Measurements from ENCODE around the gene PCDH19. TPM values are rescaled to one million over a fixed set of nuclear protein-coding genes. Genes with fewer than 3 reads are reported as not detected.

The PCDH19 gene
- total RNA-seq, 2 donors from 2014 or later = not detected

DNA sequence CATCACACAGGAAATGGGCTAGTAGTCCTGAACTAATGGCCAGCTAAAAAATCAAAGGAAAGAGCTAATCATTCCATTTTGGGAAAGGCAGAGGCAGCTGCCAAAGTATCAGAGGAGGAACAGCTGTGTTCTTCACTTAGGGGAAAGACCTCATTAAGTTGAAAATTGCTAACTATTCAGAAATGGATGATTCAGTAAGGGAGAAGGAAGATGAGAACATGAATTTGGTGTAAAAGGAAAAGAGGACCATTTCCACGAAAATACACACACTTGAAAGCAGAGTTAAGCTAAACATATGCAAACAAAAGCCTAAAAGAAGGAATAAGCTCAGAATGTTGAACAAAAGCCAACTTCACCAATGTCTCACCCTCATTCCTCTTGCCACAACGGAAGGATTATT lies 90.4 kb downstream of the PCDH19 start:
- no peak for DNase-seq
- Mint-ChIP-seq H3K9me3 (no peaks in the 10 kb centered on the region), H3K4me3 (no peak overlapping the region), H3K27me3 (ENCODE audit: low read depth) (peaks cover 30% of the 10 kb centered on the region), H3K36me3 (ENCODE audit: insufficient read depth in 2 of 2) (no peaks in the 10 kb centered on the region), H3K4me1 (ENCODE audit: low read depth) (no peaks in the 10 kb centered on the region), H3K27ac (no peak overlapping the region)
- ATAC-seq (replicated peaks in 1 of 2) = no peak

DNA sequence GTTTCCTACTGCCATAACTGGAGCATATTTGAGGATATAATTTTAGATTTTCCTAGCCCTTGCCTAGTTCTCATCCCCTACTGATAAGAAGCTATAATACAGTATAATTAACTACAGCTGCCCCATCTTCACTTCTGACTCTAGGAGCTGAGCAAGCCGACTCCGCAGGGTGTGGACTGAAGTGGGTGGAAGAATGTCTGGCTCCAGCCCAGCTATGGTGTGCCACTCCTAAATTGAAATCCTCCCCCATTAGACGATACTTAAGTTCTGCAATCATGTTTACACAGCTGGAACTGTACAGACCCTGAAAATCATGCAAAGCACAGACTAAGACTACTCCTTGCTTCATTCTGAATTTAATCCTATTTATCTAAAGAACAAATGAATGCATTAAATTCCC lies 93.1 kb downstream of the PCDH19 start:
- H3K27ac Mint-ChIP-seq = no peak overlapping the region
- H3K9me3 Mint-ChIP-seq = no peaks in the 10 kb centered on the region
- ATAC-seq (replicated peaks in 1 of 2) = no peak
- H3K27me3 Mint-ChIP-seq (ENCODE audit: low read depth) = peaks cover 22% of the 10 kb centered on the region
- DNase-seq = no peak
- no peaks in the 10 kb centered on the region for H3K36me3 Mint-ChIP-seq (ENCODE audit: insufficient read depth in 2 of 2)
- no peak overlapping the region for H3K4me3 Mint-ChIP-seq
- H3K4me1 Mint-ChIP-seq (ENCODE audit: low read depth) = no peaks in the 10 kb centered on the region

DNA sequence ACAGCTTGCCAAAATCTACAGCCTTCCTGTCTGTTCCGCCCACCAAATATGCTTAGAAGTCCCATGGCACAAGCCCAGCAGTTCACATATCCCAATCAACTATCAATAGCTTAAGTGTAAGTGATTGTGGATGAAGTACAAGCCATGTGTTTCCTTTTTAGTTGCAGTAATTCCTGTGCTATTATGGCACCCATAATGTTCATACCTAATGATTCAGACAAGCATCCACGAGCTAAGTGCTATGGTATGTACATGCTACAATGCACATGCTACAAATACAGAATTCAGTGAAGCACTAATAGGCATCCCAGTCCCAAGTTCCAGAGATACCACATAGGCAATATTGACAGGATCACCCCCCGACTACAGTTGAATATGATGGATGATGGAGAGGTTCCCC lies 94.5 kb downstream of the PCDH19 start:
- H3K4me1 Mint-ChIP-seq (ENCODE audit: low read depth) = no peaks in the 10 kb centered on the region
- H3K4me3 Mint-ChIP-seq = no peak overlapping the region
- H3K36me3 Mint-ChIP-seq (ENCODE audit: insufficient read depth in 2 of 2) = no peaks in the 10 kb centered on the region
- DNase-seq (no peak), ATAC-seq (replicated peaks in 1 of 2) (no peak)
- H3K27me3 Mint-ChIP-seq (ENCODE audit: low read depth) = peaks cover 22% of the 10 kb centered on the region
- no peak overlapping the region for H3K27ac Mint-ChIP-seq
- no peaks in the 10 kb centered on the region for H3K9me3 Mint-ChIP-seq

GRCh38 chrX:100299559-100299958 lies 110.5 kb downstream of the PCDH19 start:
- H3K27me3 Mint-ChIP-seq (ENCODE audit: low read depth) = peaks cover 28% of the 10 kb centered on the region
- peaks cover 2% of the 10 kb centered on the region in 2 donors for H3K9me3 Mint-ChIP-seq
- ATAC-seq (replicated peaks in 1 of 2) = no peak
- DNase-seq = no peak
- H3K36me3 Mint-ChIP-seq (ENCODE audit: insufficient read depth in 2 of 2) = no peaks in the 10 kb centered on the region
- no peak overlapping the region for H3K4me3 Mint-ChIP-seq
- H3K4me1 Mint-ChIP-seq (ENCODE audit: low read depth) = no peaks in the 10 kb centered on the region
- no peak overlapping the region for H3K27ac Mint-ChIP-seq

- Mint-ChIP-seq H3K27ac (no peak overlapping the region), H3K4me3 (no peak overlapping the region), H3K36me3 (ENCODE audit: insufficient read depth in 2 of 2) (no peaks in the 10 kb centered on the region), H3K27me3 (ENCODE audit: low read depth) (peaks cover 16% of the 10 kb centered on the region), H3K9me3 (no peaks in the 10 kb centered on the region), H3K4me1 (ENCODE audit: low read depth) (no peaks in the 10 kb centered on the region)
- ATAC-seq (replicated peaks in 1 of 2) (no peak), DNase-seq (no peak)
These were observed 112.3 kb downstream of the PCDH19 start for GRCh38 chrX:100297728-100298127.

GRCh38 chrX:100296183-100296753 lies 113.8 kb downstream of the PCDH19 start:
- H3K36me3 Mint-ChIP-seq (ENCODE audit: insufficient read depth in 2 of 2) = no peaks in the 10 kb centered on the region
- H3K27ac Mint-ChIP-seq = no peak overlapping the region
- no peaks in the 10 kb centered on the region for H3K9me3 Mint-ChIP-seq
- DNase-seq (no peak), ATAC-seq (replicated peaks in 1 of 2) (no peak)
- no peak overlapping the region for H3K4me3 Mint-ChIP-seq
- H3K4me1 Mint-ChIP-seq (ENCODE audit: low read depth) = no peaks in the 10 kb centered on the region
- peaks cover 12% of the 10 kb centered on the region for H3K27me3 Mint-ChIP-seq (ENCODE audit: low read depth)

DNA sequence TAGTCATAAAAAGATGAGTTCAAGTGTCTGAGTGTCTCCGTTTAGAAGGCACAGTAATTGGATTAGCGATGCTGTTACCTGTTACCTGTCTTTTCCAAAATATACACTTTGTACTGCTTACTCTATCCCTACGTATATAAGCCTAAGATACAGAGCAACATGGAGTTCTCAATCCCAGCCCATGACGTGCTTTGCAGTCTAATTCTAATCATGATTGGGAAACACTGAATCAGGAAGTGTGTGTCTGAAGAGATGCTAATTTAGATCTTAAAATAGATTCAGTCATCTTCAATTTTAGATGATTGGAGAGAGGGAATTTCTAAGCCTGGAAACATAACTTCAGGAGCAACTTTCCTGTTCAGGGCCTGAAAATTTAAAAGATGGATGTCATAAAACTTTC lies 115.1 kb downstream of the PCDH19 start:
- Mint-ChIP-seq H3K27ac (no peak overlapping the region), H3K9me3 (no peaks in the 10 kb centered on the region), H3K4me1 (ENCODE audit: low read depth) (no peaks in the 10 kb centered on the region), H3K27me3 (ENCODE audit: low read depth) (peaks cover 8% of the 10 kb centered on the region), H3K4me3 (no peak overlapping the region), H3K36me3 (ENCODE audit: insufficient read depth in 2 of 2) (no peaks in the 10 kb centered on the region)
- no peak for ATAC-seq (replicated peaks in 1 of 2)
- DNase-seq = no peak

- Mint-ChIP-seq H3K27me3 (ENCODE audit: low read depth) (peaks cover 1% of the 10 kb centered on the region), H3K4me1 (ENCODE audit: low read depth) (no peaks in the 10 kb centered on the region), H3K9me3 (peaks cover 0 to 2% of the 10 kb centered on the region in 2 donors), H3K36me3 (ENCODE audit: insufficient read depth in 2 of 2) (no peaks in the 10 kb centered on the region), H3K4me3 (no peak overlapping the region), H3K27ac (no peak overlapping the region)
- ATAC-seq (replicated peaks in 1 of 2) = no peak
- DNase-seq = no peak
These were observed 121.0 kb downstream of the PCDH19 start for GRCh38 chrX:100289066-100289558.

DNA sequence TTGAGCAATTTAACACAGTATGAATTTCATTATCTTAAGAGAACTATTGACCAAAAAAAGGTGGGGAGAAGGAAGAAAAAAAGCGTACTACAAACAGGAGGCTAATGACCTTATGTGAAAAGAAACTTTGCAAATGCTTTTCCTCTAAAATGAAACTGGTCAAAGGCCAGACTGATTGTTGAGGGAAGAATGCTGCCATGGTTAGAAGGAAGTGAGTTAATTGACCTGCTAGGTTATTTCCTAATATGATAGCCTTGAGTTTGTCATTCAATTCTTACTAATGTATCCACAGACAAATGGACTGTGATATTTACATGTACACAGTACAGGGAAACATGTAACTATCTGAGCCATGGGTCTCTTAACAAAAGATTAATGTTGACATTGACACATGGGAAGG lies 132.8 kb downstream of the PCDH19 start:
- DNase-seq (no peak), ATAC-seq (replicated peaks in 1 of 2) (no peak)
- H3K36me3 Mint-ChIP-seq (ENCODE audit: insufficient read depth in 2 of 2) = no peaks in the 10 kb centered on the region

DNA sequence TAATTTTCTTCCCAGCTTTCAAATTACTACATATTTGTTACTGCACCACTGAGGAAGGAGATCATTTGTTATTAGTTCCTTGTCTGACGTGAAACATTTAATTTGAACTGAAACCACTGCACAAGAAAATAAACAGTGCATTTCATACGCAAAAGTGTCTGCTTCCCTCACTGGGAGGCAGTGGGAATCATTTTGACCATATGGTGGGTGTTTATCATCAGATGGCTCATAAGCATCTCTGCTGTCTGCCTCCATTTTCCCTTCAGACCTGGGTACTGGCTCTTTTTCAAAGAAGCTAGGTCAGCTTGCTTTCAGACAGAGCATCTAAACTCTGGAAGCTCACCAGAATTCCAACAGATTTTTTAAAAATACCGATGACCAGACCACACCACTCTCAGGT lies 135.2 kb downstream of the PCDH19 start:
- Mint-ChIP-seq H3K27me3 (ENCODE audit: low read depth) (peaks cover 15% of the 10 kb centered on the region), H3K27ac (no peak overlapping the region), H3K4me3 (no peak overlapping the region), H3K9me3 (peaks cover 0 to 2% of the 10 kb centered on the region in 2 donors), H3K36me3 (ENCODE audit: insufficient read depth in 2 of 2) (no peaks in the 10 kb centered on the region), H3K4me1 (ENCODE audit: low read depth) (no peaks in the 10 kb centered on the region)
- no peak for DNase-seq
- no peak for ATAC-seq (replicated peaks in 1 of 2)

More for the DNA sequence above, 132.8 kb downstream of the PCDH19 start:
- H3K4me1 Mint-ChIP-seq (ENCODE audit: low read depth) = no peaks in the 10 kb centered on the region
- H3K9me3 Mint-ChIP-seq = peaks cover 0 to 5% of the 10 kb centered on the region in 2 donors
- H3K27ac Mint-ChIP-seq = no peak overlapping the region
- peaks cover 15% of the 10 kb centered on the region for H3K27me3 Mint-ChIP-seq (ENCODE audit: low read depth)
- no peak overlapping the region for H3K4me3 Mint-ChIP-seq

GRCh38 chrX:100265179-100265578 lies 144.9 kb downstream of the PCDH19 start:
- Mint-ChIP-seq H3K4me1 (ENCODE audit: low read depth) (no peaks in the 10 kb centered on the region), H3K27me3 (ENCODE audit: low read depth) (peaks cover 22% of the 10 kb centered on the region), H3K36me3 (ENCODE audit: insufficient read depth in 2 of 2) (no peaks in the 10 kb centered on the region), H3K27ac (no peak overlapping the region), H3K9me3 (peaks cover 1 to 2% of the 10 kb centered on the region in 2 donors), H3K4me3 (no peak overlapping the region)
- DNase-seq (no peak), ATAC-seq (replicated peaks in 1 of 2) (no peak)

DNA sequence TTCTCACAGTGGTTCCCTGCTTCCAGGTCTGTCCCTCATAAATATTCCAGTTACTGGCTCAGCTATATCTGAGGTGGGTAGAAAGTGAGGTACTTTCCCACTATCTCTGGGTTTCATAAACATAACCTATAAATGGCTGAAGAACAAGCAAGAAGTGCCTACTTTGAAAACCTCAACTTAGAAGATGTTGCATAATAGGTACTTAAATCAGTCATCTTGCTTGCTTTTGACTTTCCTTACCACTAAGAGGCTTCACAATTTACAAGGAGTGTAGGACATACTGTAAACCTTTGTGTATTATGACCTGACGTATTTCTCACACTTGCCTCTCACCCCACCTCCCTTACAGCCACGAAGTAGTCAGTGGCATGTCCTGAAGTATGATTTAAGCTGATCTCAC lies 145.9 kb downstream of the PCDH19 start:
- ATAC-seq (replicated peaks in 1 of 2) (peak; percentile 69 to 72), DNase-seq (no peak)
- H3K4me3 Mint-ChIP-seq = no peak overlapping the region
- H3K4me1 Mint-ChIP-seq (ENCODE audit: low read depth) = no peaks in the 10 kb centered on the region
- no peak overlapping the region for H3K27ac Mint-ChIP-seq
- H3K27me3 Mint-ChIP-seq (ENCODE audit: low read depth) = peaks cover 22% of the 10 kb centered on the region
- peaks cover 1 to 2% of the 10 kb centered on the region in 2 donors for H3K9me3 Mint-ChIP-seq
- no peaks in the 10 kb centered on the region for H3K36me3 Mint-ChIP-seq (ENCODE audit: insufficient read depth in 2 of 2)

DNA sequence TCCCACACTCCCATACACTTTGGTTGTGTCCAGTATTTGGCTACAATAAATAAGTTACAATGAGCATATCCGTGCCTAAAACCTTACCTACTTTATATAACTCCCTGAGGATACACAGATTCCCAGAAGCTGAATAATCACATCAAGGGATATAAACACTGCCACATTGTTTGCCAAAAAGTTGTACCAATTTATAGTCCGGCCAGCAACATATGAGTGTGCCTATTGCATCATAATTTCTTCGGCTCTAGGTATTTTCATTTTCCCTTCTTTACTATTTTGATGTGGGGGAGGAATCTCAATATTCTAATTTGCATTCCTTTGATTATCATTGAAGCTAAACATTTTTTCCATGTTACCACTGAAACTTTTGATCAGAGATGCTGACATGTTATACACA lies 146.4 kb downstream of the PCDH19 start:
- Mint-ChIP-seq H3K36me3 (ENCODE audit: insufficient read depth in 2 of 2) (no peaks in the 10 kb centered on the region), H3K4me1 (ENCODE audit: low read depth) (no peaks in the 10 kb centered on the region), H3K4me3 (no peak overlapping the region), H3K9me3 (peaks cover 0 to 2% of the 10 kb centered on the region in 2 donors), H3K27me3 (ENCODE audit: low read depth) (peaks cover 22% of the 10 kb centered on the region), H3K27ac (no peak overlapping the region)
- no peak for ATAC-seq (replicated peaks in 1 of 2)
- no peak for DNase-seq

DNA sequence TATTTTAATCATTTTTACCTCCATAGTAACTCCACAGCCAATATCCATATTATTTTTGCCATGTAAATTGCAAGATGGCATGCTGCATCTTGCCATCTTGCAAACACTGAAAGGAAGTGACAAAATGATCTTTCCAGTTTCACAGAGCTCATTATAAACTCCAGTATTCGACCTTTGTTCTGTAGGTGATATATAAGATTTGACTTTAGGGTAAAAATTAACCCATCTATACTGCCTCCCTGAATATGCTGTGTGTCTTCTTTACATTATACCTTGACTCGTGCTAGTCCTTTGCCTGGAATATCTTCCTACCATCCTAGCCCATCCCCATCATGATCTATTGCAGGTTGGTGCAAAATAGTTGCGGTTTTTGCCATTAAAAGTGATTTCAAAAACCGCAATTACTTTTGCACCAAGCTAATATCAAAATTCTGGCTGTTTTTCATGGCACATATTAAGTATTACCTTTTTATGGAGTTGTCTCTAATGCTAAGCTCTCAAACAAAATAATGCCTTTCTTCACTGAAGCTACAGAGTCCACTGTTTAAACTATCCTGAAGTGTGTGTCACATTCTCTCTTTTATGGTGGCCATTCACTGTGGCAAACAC lies 161.1 kb downstream of the PCDH19 start:
- Mint-ChIP-seq H3K4me1 (ENCODE audit: low read depth) (no peaks in the 10 kb centered on the region), H3K27me3 (ENCODE audit: low read depth) (peaks cover 8% of the 10 kb centered on the region), H3K4me3 (no peak overlapping the region), H3K27ac (no peak overlapping the region), H3K36me3 (ENCODE audit: insufficient read depth in 2 of 2) (no peaks in the 10 kb centered on the region), H3K9me3 (peaks cover 0 to under 1% of the 10 kb centered on the region in 2 donors)
- ATAC-seq (replicated peaks in 1 of 2) (no peak), DNase-seq (no peak)
